Ectodermal cell (in vitro differentiated cells): ENCODE data around the gene PRR33.
"Not testable (repeated sequence)": the region's sequence is repeated elsewhere in the genome, so short reads cannot be mapped to it uniquely, and the experiment has no call there.

Experiments
- H3K27ac ChIP-seq: 2 replicates; pipeline ENCODE4 v1.7.0; 2013; ENCODE audit warnings: mild to moderate bottlenecking, low read depth, low read length; ENCODE audit not compliant: insufficient read depth, poor library complexity, severe bottlenecking
- H3K27me3 ChIP-seq: 2 replicates; pipeline ENCODE4 v1.7.0; 2013; ENCODE audit warnings: mild to moderate bottlenecking, low read length; ENCODE audit not compliant: insufficient read depth, control insufficient read depth, poor library complexity, severe bottlenecking
- H3K36me3 ChIP-seq: one replicate; pipeline ENCODE4 v1.7.0; 2013; ENCODE audit warnings: low read length; ENCODE audit not compliant: control insufficient read depth, insufficient read depth
- H3K4me1 ChIP-seq: one replicate; pipeline ENCODE4 v1.7.0; 2013; ENCODE audit warnings: low read length; ENCODE audit not compliant: control insufficient read depth, insufficient read depth
- H3K4me3 ChIP-seq: 2 replicates; pipeline ENCODE4 v1.7.0; 2013; ENCODE audit warnings: low read depth, low read length, control low read depth; ENCODE audit not compliant: insufficient read depth
- H3K9me3 ChIP-seq: 2 replicates; pipeline ENCODE4 v1.7.0; 2013; ENCODE audit warnings: mild to moderate bottlenecking, low read length, moderate library complexity; ENCODE audit not compliant: control insufficient read depth
- WGBS, 2 experiments: methylation state at CpG; one replicate each; pipeline ENCODE4 v1.1.7; 2013; ENCODE audit warnings: missing lambda C conversion rate in 2 of 2; 5-methylcytosine and 5-hydroxymethylcytosine counted together

PRR33 gene

DNA sequence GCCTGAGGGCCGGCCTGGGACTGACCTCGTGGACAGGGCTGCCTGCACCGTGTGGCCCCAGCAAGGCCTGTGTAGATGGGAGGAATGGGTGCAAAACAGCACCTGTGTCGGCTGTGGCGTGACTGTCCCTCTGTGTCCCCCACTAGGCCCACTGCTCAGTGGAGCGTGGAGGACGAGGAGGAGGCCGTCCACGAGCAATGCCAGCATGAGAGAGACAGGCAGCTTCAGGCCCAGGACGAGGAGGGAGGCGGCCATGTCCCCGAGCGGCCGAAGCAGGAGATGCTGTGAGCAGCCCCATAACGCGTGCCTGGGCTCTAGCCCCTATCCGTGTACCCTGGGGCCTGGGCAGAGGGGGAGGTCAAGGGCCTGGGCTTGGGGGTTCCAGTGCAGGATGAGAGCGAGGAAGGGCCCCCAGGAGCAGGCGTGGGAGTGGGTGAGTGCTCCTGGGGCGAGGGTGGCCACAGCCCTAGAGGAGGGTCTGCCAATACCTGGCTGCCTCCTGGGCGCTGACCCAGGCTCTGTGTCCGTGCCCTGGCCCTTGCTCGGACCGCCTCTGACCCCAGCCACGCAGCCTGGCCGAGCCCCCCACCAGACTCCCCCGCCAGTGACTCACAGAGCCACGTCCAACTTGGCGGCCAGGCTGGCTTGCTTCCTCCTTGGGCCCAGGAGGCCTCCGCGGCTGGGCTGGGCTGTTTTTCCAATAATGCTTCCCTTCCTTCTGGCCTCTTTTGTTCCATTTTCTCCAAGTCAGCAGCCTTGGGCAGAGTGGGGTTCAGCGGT, 11.6 kb downstream of the PRR33 start:
- Histone ChIP-seq H3K9me3 (no peaks in the 10 kb centered on the region), H3K27ac (no peak overlapping the region), H3K4me1 (no peaks in the 10 kb centered on the region), H3K27me3 (no peaks in the 10 kb centered on the region), H3K36me3 (no peaks in the 10 kb centered on the region), H3K4me3 (no peak overlapping the region)
- 90 to 94% methylated on average over 32 of the region's 32 CpGs for WGBS, 2 experiments

DNA sequence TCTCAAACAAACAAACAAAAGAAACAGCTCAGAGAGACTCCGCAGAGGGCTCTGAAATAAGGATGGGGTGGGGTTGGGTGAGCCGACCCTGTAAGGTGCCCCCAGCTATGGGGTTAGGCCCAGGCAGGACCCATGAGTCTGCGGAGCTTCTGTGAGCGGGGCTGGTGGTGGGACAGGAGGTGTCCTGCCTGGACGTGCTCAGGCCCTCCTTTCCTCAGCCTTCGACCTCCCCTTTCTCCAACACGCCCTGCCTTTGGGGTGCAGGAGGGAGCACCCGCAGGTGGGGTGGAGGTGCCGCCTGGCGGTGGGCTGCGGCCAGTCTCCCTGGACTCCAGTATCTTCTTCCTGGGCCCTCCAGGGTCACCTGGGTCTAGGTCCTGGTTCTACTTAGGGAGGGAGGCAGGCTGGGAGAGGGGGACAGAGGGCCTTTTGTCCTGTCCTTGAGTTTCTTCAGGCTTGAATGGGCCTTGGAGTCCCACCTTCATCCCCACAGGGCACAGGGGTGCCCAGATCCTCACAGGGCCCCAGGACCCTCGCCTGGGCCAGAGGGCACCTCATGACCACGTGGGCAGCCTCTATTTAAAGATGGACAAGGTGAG, 12.3 kb downstream of the PRR33 start:
- no peak overlapping the region for H3K27ac ChIP-seq
- H3K27me3 ChIP-seq: no peaks in the 10 kb centered on the region
- WGBS, 2 experiments: 89 to 90% methylated on average over 13 of the region's 13 CpGs
- H3K4me1 ChIP-seq: no peaks in the 10 kb centered on the region
- no peaks in the 10 kb centered on the region for H3K9me3 ChIP-seq
- H3K36me3 ChIP-seq: no peaks in the 10 kb centered on the region
- no peak overlapping the region for H3K4me3 ChIP-seq

DNA sequence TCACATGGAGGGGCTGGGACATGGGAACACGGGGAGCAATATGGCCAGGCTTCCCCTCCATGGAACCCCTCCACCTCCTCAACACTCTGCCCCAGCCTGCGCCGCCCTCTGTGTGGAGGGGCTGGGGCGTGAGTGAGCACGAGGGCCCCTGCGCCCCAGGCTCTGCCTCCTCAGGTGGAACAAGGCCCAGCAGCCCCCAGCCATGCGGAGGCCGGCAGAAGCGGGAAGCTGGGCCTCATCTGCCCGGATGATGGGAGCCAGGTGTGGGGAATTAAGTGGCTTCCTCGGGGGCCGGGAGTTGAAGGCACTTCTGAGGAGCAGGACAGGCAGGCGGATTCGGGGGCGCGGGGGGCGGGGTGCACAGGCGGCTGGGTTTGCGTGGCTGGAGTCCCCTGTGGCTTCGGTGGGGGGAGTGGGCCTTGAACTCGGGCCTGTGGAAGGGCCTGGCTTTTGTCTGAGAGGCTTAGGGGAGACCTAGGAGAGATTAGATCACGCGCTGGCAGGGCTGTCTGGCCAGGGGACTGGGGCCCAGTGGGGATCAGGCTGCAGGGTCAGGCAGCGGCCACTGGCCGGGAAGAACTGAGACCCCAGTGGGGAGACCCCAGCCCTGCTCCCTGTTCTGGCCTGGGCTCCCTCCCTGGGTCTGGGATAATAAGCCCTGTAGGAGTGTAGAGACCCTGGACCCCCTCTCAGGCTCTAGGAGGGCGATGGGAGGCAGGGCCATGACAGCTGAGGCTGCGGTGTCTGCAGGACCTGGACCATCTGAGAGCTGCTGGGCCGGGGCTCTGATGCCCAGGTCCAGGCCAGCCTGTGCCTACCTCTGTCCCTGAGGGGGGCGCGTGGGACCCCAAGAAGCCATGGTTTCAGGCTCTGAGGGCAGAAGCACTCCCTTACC, 13.3 kb downstream of the PRR33 start:
- Histone ChIP-seq H3K4me3 (no peak overlapping the region), H3K36me3 (no peaks in the 10 kb centered on the region), H3K4me1 (no peaks in the 10 kb centered on the region), H3K27me3 (no peaks in the 10 kb centered on the region), H3K27ac (no peak overlapping the region), H3K9me3 (no peaks in the 10 kb centered on the region)
- WGBS, 2 experiments: 94% methylated on average over 30 of the region's 30 CpGs

DNA sequence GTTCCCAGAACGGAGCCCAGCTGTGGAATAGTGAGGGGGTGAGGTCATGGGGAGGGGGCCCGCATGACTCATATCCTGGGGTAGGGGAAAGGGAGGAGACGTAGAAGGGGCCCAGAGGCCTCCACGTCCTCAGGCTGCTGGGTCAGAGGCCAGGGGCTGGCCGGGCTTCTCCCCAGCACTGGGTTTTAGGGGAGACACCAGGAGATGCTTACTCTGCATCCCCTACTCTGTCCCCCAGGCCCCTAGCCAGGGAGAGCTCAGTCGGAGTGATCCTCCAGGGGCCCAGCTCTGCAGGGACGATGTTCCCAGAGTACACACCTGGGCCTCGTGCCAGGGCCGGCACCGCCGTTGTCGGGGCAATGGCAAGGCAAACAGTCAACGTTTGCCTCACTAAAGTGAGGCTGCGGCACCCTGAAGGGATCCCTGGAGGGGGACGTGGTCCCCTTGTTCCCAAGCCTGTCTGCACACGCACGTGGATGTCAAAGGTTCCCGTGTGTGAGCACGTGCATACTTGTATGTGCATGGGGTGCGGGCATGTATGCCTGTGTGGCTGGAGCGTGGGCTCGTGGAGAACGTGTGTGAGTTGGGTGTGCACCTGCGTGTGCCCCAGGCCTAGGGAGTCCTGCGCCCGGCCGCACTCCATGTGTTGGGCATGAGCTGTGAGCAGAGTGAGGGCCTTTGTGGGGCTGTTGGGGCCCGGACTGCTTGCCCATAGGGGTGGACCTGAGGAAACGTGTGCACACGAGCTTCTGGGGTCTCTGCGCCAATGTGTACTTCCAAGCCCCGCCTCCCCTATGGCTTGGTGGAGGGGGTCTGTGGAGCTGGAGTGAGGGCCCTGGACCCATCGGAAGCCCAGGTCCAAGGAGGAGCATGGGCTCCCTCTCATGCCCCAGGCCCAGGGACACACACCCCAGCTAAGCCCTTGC, 14.2 kb downstream of the PRR33 start:
- no peaks in the 10 kb centered on the region for H3K27me3 ChIP-seq
- H3K4me1 ChIP-seq: no peaks in the 10 kb centered on the region
- H3K36me3 ChIP-seq: no peaks in the 10 kb centered on the region
- H3K27ac ChIP-seq: no peak overlapping the region
- no peak overlapping the region for H3K4me3 ChIP-seq
- H3K9me3 ChIP-seq: no peaks in the 10 kb centered on the region
- WGBS, 2 experiments: 90 to 91% methylated on average over 33 of the region's 33 CpGs

DNA sequence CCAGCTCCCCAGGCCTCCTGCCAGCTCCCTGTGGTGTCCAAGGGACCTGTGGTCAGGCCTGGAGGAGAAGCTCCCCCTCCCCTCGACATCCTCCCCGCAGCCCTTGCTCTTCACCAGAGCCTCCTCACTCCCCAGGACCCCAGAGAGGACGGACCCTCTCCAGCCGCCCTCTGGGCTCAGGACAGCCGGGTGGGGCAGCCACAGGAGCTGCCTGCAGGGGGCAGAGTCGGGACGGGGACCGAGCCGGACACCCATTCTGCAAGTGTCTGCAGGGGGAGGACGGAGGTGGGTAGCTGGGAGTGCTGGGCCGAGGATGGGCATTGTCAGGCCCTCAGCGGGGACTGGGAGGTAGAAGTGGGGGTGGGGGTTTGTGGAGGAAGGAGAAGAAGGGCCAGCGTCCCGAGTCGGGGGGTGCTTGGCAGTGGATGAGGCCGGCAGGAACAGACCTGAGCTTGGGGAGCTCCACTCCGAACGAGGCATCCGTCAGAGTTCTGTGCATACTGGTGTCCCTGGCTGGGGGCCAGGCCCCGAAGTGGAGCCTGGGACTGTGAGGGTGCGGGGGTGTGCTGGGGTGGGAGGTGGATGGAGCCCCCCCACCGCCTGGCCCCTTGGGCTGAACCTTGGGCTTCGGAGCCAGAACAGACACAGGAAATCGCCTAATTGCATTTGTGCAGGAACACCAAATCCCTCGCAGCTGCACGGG, 15.2 kb downstream of the PRR33 start:
- 41 to 50% methylated on average over 26 of the region's 26 CpGs for WGBS, 2 experiments
- Histone ChIP-seq H3K27me3 (no peaks in the 10 kb centered on the region), H3K4me3 (no peak overlapping the region), H3K4me1 (no peaks in the 10 kb centered on the region), H3K27ac (no peak overlapping the region), H3K9me3 (no peaks in the 10 kb centered on the region), H3K36me3 (no peaks in the 10 kb centered on the region)

DNA sequence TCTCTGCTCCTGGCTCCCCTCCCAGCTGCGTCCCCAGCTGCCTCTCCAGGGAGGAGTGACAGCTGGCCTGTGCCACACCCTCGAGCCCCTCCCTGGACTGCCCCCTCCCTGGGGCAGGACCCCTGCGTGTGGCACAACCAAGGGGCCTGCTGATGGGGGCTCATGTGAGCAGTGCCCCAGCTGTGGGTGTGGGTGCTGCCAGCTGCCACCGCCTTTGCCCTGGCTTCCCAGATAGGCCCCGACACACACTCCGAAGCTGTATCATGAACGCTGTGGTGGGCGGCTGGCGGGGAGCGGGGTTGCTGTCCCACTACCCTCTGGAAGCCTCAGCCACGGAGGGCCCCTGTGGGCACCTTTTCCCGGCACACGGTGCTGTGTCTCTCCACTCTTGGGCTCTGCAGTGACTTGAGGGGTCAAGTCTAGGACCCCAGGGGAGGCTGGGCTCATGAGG, 15.8 kb downstream of the PRR33 start:
- not testable (repeated sequence) for H3K4me1 ChIP-seq, H3K27ac ChIP-seq, H3K36me3 ChIP-seq, H3K9me3 ChIP-seq, H3K4me3 ChIP-seq, H3K27me3 ChIP-seq
- WGBS, 2 experiments: 88 to 90% methylated on average over 13 of the region's 13 CpGs

DNA sequence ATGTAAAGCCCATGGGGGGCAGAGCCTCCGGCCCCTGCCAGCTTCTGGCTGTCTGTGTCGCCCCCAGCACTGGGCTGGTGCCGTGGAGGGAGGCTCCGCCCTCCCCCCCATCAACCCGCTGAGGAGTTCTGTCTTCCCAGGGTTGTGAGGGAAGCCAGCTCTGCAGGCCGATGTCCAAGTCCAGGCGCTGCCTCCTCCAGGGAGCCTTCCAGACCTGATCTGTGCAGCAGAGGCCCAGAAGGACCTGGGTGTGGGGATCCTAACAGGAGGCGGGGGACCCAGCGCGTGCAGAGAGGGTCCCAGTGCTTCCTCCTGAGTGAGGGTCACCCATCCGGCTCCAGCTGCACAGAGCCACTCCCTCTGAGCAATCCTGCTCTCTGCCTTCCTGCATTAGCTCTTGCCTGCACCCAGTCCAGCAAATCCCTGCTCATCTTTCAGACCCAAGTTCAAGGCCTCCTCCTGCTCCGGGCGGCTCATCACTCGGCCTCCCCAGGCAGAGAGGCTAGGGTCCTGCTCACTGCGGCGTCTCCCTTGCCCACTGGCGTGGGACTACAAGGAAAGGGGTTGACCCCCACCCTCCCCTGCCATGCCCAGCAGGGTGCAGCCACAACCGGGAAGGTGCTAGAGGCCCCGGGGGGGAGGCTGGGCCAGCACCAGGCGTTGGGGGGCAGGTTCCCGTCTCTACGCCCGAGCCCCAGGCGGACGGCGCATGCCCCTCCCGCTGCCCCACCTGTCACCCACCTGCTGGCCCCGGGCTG, 16.4 kb downstream of the PRR33 start:
- no peak overlapping the region for H3K4me3 ChIP-seq
- H3K27ac ChIP-seq: no peak overlapping the region
- H3K9me3 ChIP-seq: no peaks in the 10 kb centered on the region
- no peaks in the 10 kb centered on the region for H3K4me1 ChIP-seq
- H3K27me3 ChIP-seq: peaks cover 2% of the 10 kb centered on the region
- no peaks in the 10 kb centered on the region for H3K36me3 ChIP-seq
- WGBS, 2 experiments: 87% methylated on average over 28 of the region's 28 CpGs

DNA sequence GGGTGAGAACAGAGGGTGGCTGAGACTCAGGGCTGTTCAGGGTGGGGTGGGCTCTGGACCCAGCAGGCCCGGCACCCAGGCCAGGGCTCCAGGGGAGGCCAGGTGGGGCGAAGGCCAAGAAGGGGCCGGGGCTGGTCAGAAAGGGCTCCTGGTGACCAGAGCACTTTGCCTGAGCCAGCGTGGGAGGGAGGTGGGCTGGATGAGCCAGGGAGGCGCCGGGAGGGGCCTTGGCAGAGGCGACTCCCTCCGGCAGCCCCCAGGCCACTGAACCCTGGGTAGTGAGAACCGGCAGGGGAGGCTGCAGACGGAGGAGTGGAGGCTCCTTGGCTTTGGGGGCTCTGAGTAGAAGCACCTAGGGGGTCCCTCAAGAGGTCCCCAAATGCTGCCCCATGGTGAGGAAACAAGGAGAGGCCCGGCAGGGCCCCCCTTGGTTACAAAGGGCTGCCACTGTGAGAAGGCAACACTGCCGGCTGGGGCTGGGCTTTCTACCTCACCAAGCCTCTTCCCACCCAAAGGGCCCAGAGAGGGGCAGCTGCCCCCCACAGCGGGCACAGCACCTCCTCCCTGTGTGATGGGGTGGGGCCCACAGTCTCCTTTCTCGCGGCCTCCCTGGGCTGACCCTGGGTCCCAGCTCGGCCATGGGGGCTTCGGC, 17.1 kb downstream of the PRR33 start:
- H3K27ac ChIP-seq, H3K4me1 ChIP-seq, H3K4me3 ChIP-seq, H3K27me3 ChIP-seq, H3K9me3 ChIP-seq, H3K36me3 ChIP-seq: not testable (repeated sequence)
- 85 to 86% methylated on average over 17 of the region's 17 CpGs for WGBS, 2 experiments
